Pancreas (tissue), 10 donors: ENCODE results near the gene ABHD4. TPM values are rescaled to one million over a fixed set of nuclear protein-coding genes. Genes with fewer than 3 reads are reported as not detected.

Source experiments
- ATAC-seq, 4 donors: fragments of 200-7000 bp; cut with Tn5 transposase; one replicate each; pipeline versions ENCODE4 v1.8.0 to v1.9.1; 2020; ENCODE audit warnings: mild to moderate bottlenecking in 4 of 4, moderate library complexity in 4 of 4
- DNase-seq, 6 donors: peaks; one replicate each; pipeline ENCODE4 v3.0.0-alpha.2; 2020
- FAIRE-seq: peaks from 2 replicates; lab custom pipeline; 2012; peaks lifted over from hg19 to GRCh38; lab: Jason Lieb, UNC
- H3K27ac ChIP-seq, 4 donors: fragments of 200-600 bp; sonication (generic); 1 replicate in 3 of 4; 2 replicates in 1 of 4; pipeline versions ENCODE4 v1.5.0 to v1.8.0; 2020
- H3K27me3 ChIP-seq, 4 donors: fragments of 200-600 bp; one replicate each; pipeline ENCODE4 v1.8.0; 2021
- H3K36me3 ChIP-seq, 3 donors: fragments of 200-600 bp; sonication (generic) in 1 of 3; one replicate each; pipeline versions ENCODE4 v1.5.0 to v1.8.0; 2020 to 2021
- H3K4me1 ChIP-seq, 3 donors: fragments of 200-600 bp; one replicate each; pipeline ENCODE4 v1.8.0; 2021
- H3K4me3 ChIP-seq, 4 donors: fragments of 200-600 bp; sonication (generic) in 2 of 4; one replicate each; pipeline versions ENCODE4 v1.5.0 to v1.8.0; 2020 to 2021
- H3K9me3 ChIP-seq, 4 donors: fragments of 200-600 bp; one replicate each; pipeline ENCODE4 v1.8.0; 2021
- CTCF ChIP-seq, 4 donors: fragments of 200-600 bp; sonication (generic) in 3 of 4; IDR thresholded peaks; one replicate each; pipeline versions ENCODE4 v1.5.0 to v1.8.0; 2021; ENCODE audit warnings: antibody characterized with exemption in 4 of 4
- WGBS, 2 donors: extraction: QIAGEN DNeasy Blood & Tissue Kit; methylation state at CpG; one replicate each; pipeline ENCODE4 v1.1.7; 2013; 5-methylcytosine and 5-hydroxymethylcytosine counted together
- intact Hi-C, 3 donors: fragments of 100-400 bp; cut with DNase I; formaldehyde crosslinking; loops; one replicate each; pipeline versions ENCODE4 v1.11.1 to v1.14.2; 2022
- polyA plus RNA-seq, 2 donors: library from polyadenylated mRNA; stranded (reverse); fragments of 200-250 nt; gene quantifications; one replicate each; pipeline ENCODE4 v1.2.3, GENCODE V29; 2013
- total RNA-seq, 6 donors: library from RNA; stranded (reverse); fragmentation: NEBNext Ultra II Directional in 4 of 6; extraction: Animal tissue kit (Norgen Biotek cat#: 25700) in 4 of 6; gene quantifications; one replicate each; pipeline versions ENCODE4 v1.2.1 to v1.2.4, GENCODE V29; 2021 to 2023
- donor health status: healthy with polysubstance abuse.
- donor health status: DM: no; HTN: no; CAD: no; lungs with moderate emphysema.
- donor health status: DM: no; HTN: no; CAD: no.
- donor health status: control.
- donor health status: control.
- donor health status: Bipolar disorder and iron deficiency.
- donor health status: DM: yes; HTN: yes; CAD: no.
- donor health status: DM: no; HTN: no; CAD: no.
- donor health status: DM: no; HTN: no; CAD: no.
- donor health status: DM: yes; HTN: yes; CAD: no.

Gene ABHD4
- total and polyA plus RNA-seq, 8 donors = 7.6 to 25.9 (median 11.8) TPM

GRCh38 chr14:22558221-22558913, 39.7 kb upstream of the ABHD4 start:
- no peak for TF ChIP-seq CTCF (IDR thresholded peaks at IDR 0.05)
- ATAC-seq (peak in 1 of 4 donors; percentile 2), DNase-seq (no peak), FAIRE-seq (no peak)
- 69 to 72% methylated on average over 25 of the region's 25 CpGs for WGBS, 2 donors
- intact Hi-C loops = loop anchor here in 2 of 3 donors (10.0 kb wide), 2 partner anchors 96 to 296 kb away; no protein-coding TSS in a partner anchor
- Histone ChIP-seq H3K27ac (peak overlapping the region; percentile 24 to 90 (median 76)), H3K9me3 (no peaks in the 10 kb centered on the region), H3K27me3 (no peaks in the 10 kb centered on the region), H3K4me3 (no peak overlapping the region), H3K36me3 (no peaks in the 10 kb centered on the region), H3K4me1 (peaks cover 26 to 58% (median 51%) of the 10 kb centered on the region in 3 donors)

GRCh38 chr14:22559041-22559440, 39.1 kb upstream of the ABHD4 start:
- H3K27ac ChIP-seq = peak overlapping the region in 3 of 4 donors; percentile 65 to 90 (median 87)
- H3K4me3 ChIP-seq = no peak overlapping the region
- DNase-seq = no peak
- no peaks in the 10 kb centered on the region for H3K27me3 ChIP-seq
- FAIRE-seq = no peak
- ATAC-seq = no peak
- H3K36me3 ChIP-seq = peaks cover 0 to 3% (median 0%) of the 10 kb centered on the region in 3 donors
- no peak for TF ChIP-seq CTCF (IDR thresholded peaks at IDR 0.05)
- peaks cover 26 to 58% (median 51%) of the 10 kb centered on the region in 3 donors for H3K4me1 ChIP-seq
- 47 to 55% methylated on average over 1 of the region's 1 CpG for WGBS, 2 donors
- no peaks in the 10 kb centered on the region for H3K9me3 ChIP-seq
- intact Hi-C loops = loop anchor here in 2 of 3 donors (10.0 kb wide), 2 partner anchors 96 to 296 kb away; no protein-coding TSS in a partner anchor

GRCh38 chr14:22560662-22561365, 37.3 kb upstream of the ABHD4 start:
- peaks cover 26 to 63% (median 51%) of the 10 kb centered on the region in 3 donors for H3K4me1 ChIP-seq

GRCh38 chr14:22561366-22561660, 36.8 kb upstream of the ABHD4 start:
- ATAC-seq = peak in 2 of 4 donors; percentile 1 to 3
- FAIRE-seq = peak; percentile 23
- peak overlapping the region; percentile 24 to 90 (median 56) for H3K27ac ChIP-seq
- H3K36me3 ChIP-seq = peaks cover 0 to 10% (median 3%) of the 10 kb centered on the region in 3 donors
- H3K4me3 ChIP-seq = peak overlapping the region in 1 of 4 donors; percentile 1
- H3K9me3 ChIP-seq = no peaks in the 10 kb centered on the region
- DNase-seq = peak in 1 of 6 donors; percentile 14
- TF ChIP-seq CTCF (IDR thresholded peaks at IDR 0.05) = no peak
- 3 to 8% methylated on average over 3 of the region's 3 CpGs for WGBS, 2 donors
- peaks cover 26 to 63% (median 51%) of the 10 kb centered on the region in 3 donors for H3K4me1 ChIP-seq
- intact Hi-C loops = no loop called here
- H3K27me3 ChIP-seq = no peaks in the 10 kb centered on the region

More at GRCh38 chr14:22560662-22561365, 37.3 kb upstream of the ABHD4 start:
- ATAC-seq (peak; percentile 67 to 82 (median 78)), DNase-seq (peak in 3 of 6 donors; percentile 52 to 62 (median 59)), FAIRE-seq (no peak)
- H3K36me3 ChIP-seq = peaks cover 0 to 10% (median 3%) of the 10 kb centered on the region in 3 donors
- no peaks in the 10 kb centered on the region for H3K27me3 ChIP-seq
- H3K27ac ChIP-seq = peak overlapping the region; percentile 24 to 90 (median 66)
- no peak overlapping the region for H3K4me3 ChIP-seq
- H3K9me3 ChIP-seq = no peaks in the 10 kb centered on the region
- intact Hi-C loops = no loop called here
- 19 to 21% methylated on average over 13 of the region's 13 CpGs for WGBS, 2 donors
- TF ChIP-seq CTCF (IDR thresholded peaks at IDR 0.05) = no peak
